Astrocyte (in vitro differentiated cells and primary cell): ENCODE data around the gene CCSER1. TPM values are rescaled to one million over a fixed set of nuclear protein-coding genes. Genes with fewer than 3 reads are reported as not detected.

Source experiments
- DNase-seq: peaks from one replicate; pipeline ENCODE4 v3.0.0-alpha.2; 2010; ENCODE audit warnings: low read depth
- FAIRE-seq: peaks from 2 replicates; lab custom pipeline; 2011; peaks lifted over from hg19 to GRCh38; lab: Jason Lieb, UNC
- H2AFZ ChIP-seq: 2 replicates; pipeline ENCODE4 v1.6.0; 2012; ENCODE audit warnings: low read depth, low read length, inconsistent platforms
- H3K27ac ChIP-seq: 2 replicates; pipeline ENCODE4 v1.5.1; 2011; ENCODE audit warnings: low read depth, low read length, inconsistent platforms
- H3K27me3 ChIP-seq: 2 replicates; pipeline ENCODE4 v1.6.0; 2011; ENCODE audit warnings: low read length, inconsistent platforms; ENCODE audit not compliant: insufficient read depth
- H3K36me3 ChIP-seq: 2 replicates; pipeline ENCODE4 v1.5.1; 2011; ENCODE audit warnings: low read length, inconsistent platforms; ENCODE audit not compliant: insufficient read depth
- H3K4me1 ChIP-seq: 2 replicates; pipeline ENCODE4 v1.5.1; 2011; ENCODE audit warnings: low read length, inconsistent platforms; ENCODE audit not compliant: insufficient read depth
- H3K4me2 ChIP-seq: 2 replicates; pipeline ENCODE4 v1.6.0; 2012; ENCODE audit warnings: low read length, inconsistent platforms
- H3K4me3 ChIP-seq: 2 replicates; pipeline ENCODE4 v1.5.1; 2011; ENCODE audit warnings: low read depth, mild to moderate bottlenecking, low read length, inconsistent platforms; ENCODE audit not compliant: insufficient read depth
- H3K79me2 ChIP-seq: 2 replicates; pipeline ENCODE4 v1.6.0; 2012; ENCODE audit warnings: mild to moderate bottlenecking, low read length, inconsistent platforms; ENCODE audit not compliant: insufficient read depth
- H3K9ac ChIP-seq: 2 replicates; pipeline ENCODE4 v1.6.0; 2012; ENCODE audit warnings: mild to moderate bottlenecking, low read length, inconsistent platforms
- H3K9me3 ChIP-seq: 2 replicates; pipeline ENCODE4 v1.5.1; 2012; ENCODE audit warnings: low read depth, mild to moderate bottlenecking, low read length, inconsistent platforms; ENCODE audit not compliant: insufficient read depth
- H4K20me1 ChIP-seq: 2 replicates; pipeline ENCODE4 v1.6.0; 2012; ENCODE audit warnings: low read length, inconsistent platforms; ENCODE audit not compliant: insufficient read depth
- H3K27ac Mint-ChIP-seq: one replicate; pipeline ENCODE4 v1.8.0; 2021; ENCODE audit warnings: mild to moderate bottlenecking, mixed read lengths; ENCODE audit not compliant: unreplicated experiment
- H3K27me3 Mint-ChIP-seq: one replicate; pipeline ENCODE4 v1.8.0; 2021; ENCODE audit warnings: low read depth, mixed read lengths; ENCODE audit not compliant: unreplicated experiment
- H3K36me3 Mint-ChIP-seq: one replicate; pipeline ENCODE4 v1.8.0; 2021; ENCODE audit warnings: low read depth, mixed read lengths; ENCODE audit not compliant: unreplicated experiment
- H3K4me1 Mint-ChIP-seq: one replicate; pipeline ENCODE4 v1.8.0; 2021; ENCODE audit warnings: low read depth, mixed read lengths; ENCODE audit not compliant: unreplicated experiment
- H3K4me3 Mint-ChIP-seq: one replicate; pipeline ENCODE4 v1.8.0; 2021; ENCODE audit warnings: mild to moderate bottlenecking, moderate library complexity, mixed read lengths; ENCODE audit not compliant: unreplicated experiment
- H3K9me3 Mint-ChIP-seq: one replicate; pipeline ENCODE4 v1.8.0; 2021; ENCODE audit warnings: mild to moderate bottlenecking, mixed read lengths; ENCODE audit not compliant: unreplicated experiment
- EZH2 ChIP-seq: IDR thresholded peaks from 2 replicates; pipeline ENCODE4 v1.6.1; 2012; ENCODE audit warnings: mild to moderate bottlenecking, low read length, inconsistent platforms; ENCODE audit not compliant: insufficient read depth
- total RNA-seq: library from RNA; stranded (reverse); gene quantifications from 2 replicates; pipeline ENCODE4 v1.2.1, GENCODE V29; 2021
- TF ChIP-seq, protein P1 (sequence below): IDR thresholded peaks from 2 replicates; pipeline ENCODE4 v1.5.1; 2011; ENCODE audit warnings: low read depth, mild to moderate bottlenecking, inconsistent platforms, low read length, moderate library complexity; ENCODE audit not compliant: insufficient read depth

Gene CCSER1
- total RNA-seq, 1 donor from 2014 or later, result 2.2 TPM

DNA sequence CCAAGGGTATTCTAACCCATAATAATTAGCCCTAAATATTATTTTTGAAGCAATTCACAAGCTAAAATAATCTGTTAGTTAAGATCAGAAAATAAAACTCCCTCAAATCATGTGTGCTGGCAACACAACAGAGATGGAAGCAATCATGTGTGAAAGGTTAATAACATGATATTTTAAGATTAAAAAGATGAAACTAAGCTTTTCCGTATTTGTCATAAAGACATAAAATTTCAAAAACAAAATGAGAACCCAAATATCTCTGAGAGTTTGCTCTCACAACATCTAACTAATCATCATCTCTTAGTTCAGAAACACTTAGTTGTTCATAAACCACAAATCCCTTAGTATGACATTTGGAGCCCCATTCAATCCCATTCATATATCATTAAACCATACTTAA is 749.1 kb downstream of the CCSER1 start:
- no peaks in the 10 kb centered on the region for H4K20me1 ChIP-seq
- Mint-ChIP-seq H3K4me3 (no peak overlapping the region), H3K27me3 (no peaks in the 10 kb centered on the region), H3K36me3 (no peaks in the 10 kb centered on the region), H3K9me3 (no peaks in the 10 kb centered on the region), H3K27ac (no peak overlapping the region), H3K4me1 (no peaks in the 10 kb centered on the region)
- no peak for TF ChIP-seq EZH2
- TF ChIP-seq, protein P1, sequence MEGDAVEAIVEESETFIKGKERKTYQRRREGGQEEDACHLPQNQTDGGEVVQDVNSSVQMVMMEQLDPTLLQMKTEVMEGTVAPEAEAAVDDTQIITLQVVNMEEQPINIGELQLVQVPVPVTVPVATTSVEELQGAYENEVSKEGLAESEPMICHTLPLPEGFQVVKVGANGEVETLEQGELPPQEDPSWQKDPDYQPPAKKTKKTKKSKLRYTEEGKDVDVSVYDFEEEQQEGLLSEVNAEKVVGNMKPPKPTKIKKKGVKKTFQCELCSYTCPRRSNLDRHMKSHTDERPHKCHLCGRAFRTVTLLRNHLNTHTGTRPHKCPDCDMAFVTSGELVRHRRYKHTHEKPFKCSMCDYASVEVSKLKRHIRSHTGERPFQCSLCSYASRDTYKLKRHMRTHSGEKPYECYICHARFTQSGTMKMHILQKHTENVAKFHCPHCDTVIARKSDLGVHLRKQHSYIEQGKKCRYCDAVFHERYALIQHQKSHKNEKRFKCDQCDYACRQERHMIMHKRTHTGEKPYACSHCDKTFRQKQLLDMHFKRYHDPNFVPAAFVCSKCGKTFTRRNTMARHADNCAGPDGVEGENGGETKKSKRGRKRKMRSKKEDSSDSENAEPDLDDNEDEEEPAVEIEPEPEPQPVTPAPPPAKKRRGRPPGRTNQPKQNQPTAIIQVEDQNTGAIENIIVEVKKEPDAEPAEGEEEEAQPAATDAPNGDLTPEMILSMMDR, result no peak
- no peak overlapping the region for H2AFZ ChIP-seq
- no peak for DNase-seq
- no peaks in the 10 kb centered on the region for H3K79me2 ChIP-seq
- H3K4me2 ChIP-seq, result no peak overlapping the region
- no peak overlapping the region for H3K27ac ChIP-seq
- no peak for FAIRE-seq
- no peak overlapping the region for H3K4me3 ChIP-seq
- no peaks in the 10 kb centered on the region for H3K4me1 ChIP-seq
- H3K9me3 ChIP-seq, result no peaks in the 10 kb centered on the region
- H3K9ac ChIP-seq, result no peak overlapping the region
- H3K27me3 ChIP-seq, result no peaks in the 10 kb centered on the region
- H3K36me3 ChIP-seq, result no peaks in the 10 kb centered on the region

DNA sequence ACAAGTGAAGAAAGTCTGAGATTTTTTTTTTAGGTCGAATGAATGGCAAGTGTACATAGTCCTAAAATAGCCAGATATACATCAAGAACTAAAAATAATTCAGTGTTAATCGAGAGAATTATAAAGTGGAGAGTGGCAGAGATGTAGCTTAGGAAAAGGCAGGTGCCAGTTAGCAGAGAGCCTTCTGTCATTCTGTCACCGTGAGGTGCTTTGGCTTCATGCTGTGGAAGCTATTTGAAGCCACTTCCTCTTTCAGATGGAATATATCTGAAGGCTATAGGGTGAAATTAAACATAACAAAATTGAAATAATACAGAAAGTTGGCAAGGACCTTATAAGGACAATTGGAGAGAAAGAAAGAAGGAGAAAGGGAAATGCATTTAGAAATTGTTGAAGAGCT is 756.3 kb downstream of the CCSER1 start:
- no peaks in the 10 kb centered on the region for H3K27me3 ChIP-seq
- no peak overlapping the region for H2AFZ ChIP-seq
- H3K27ac ChIP-seq, result no peak overlapping the region
- no peak overlapping the region for H3K4me3 ChIP-seq
- no peaks in the 10 kb centered on the region for H4K20me1 ChIP-seq
- Mint-ChIP-seq H3K27ac (no peak overlapping the region), H3K9me3 (no peaks in the 10 kb centered on the region), H3K4me3 (no peak overlapping the region), H3K4me1 (no peaks in the 10 kb centered on the region), H3K27me3 (no peaks in the 10 kb centered on the region), H3K36me3 (no peaks in the 10 kb centered on the region)
- H3K36me3 ChIP-seq, result no peaks in the 10 kb centered on the region
- H3K9me3 ChIP-seq, result no peaks in the 10 kb centered on the region
- no peak overlapping the region for H3K9ac ChIP-seq
- H3K79me2 ChIP-seq, result no peaks in the 10 kb centered on the region
- TF ChIP-seq EZH2, result no peak
- TF ChIP-seq, protein P1, result no peak
- no peaks in the 10 kb centered on the region for H3K4me1 ChIP-seq
- no peak overlapping the region for H3K4me2 ChIP-seq
- FAIRE-seq, result no peak
- no peak for DNase-seq

DNA sequence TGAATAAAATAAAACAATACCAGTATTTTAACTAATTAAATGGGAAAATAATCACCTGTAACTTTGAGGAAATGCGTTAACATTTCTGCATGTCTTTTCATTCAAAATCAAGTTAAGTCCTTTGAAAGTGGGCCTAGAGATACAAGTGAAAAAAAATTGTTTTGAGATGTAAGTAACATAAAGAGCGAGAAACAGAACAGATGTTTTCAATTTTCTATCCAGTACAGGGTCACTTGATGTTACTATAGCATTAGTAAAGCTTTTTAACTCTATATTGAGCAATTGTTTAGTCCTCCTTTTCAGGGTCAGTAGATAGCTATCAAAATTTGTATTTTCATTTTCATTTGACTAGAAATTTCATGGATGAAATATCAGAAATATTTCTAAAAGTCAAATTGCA is 761.4 kb downstream of the CCSER1 start:
- H3K4me1 Mint-ChIP-seq, result no peaks in the 10 kb centered on the region
- no peak for FAIRE-seq
- TF ChIP-seq, protein P1, result no peak
- TF ChIP-seq EZH2, result no peak
- H3K27me3 Mint-ChIP-seq, result no peaks in the 10 kb centered on the region
- H3K27ac Mint-ChIP-seq, result no peak overlapping the region
- no peaks in the 10 kb centered on the region for H3K27me3 ChIP-seq
- no peaks in the 10 kb centered on the region for H3K36me3 ChIP-seq
- H3K27ac ChIP-seq, result no peak overlapping the region
- H3K9ac ChIP-seq, result no peak overlapping the region
- no peaks in the 10 kb centered on the region for H3K79me2 ChIP-seq
- no peaks in the 10 kb centered on the region for H3K9me3 ChIP-seq
- no peak overlapping the region for H3K4me3 Mint-ChIP-seq
- no peaks in the 10 kb centered on the region for H3K36me3 Mint-ChIP-seq
- no peaks in the 10 kb centered on the region for H3K4me1 ChIP-seq
- H2AFZ ChIP-seq, result no peak overlapping the region
- H3K4me2 ChIP-seq, result no peak overlapping the region
- DNase-seq, result no peak
- no peaks in the 10 kb centered on the region for H4K20me1 ChIP-seq
- H3K9me3 Mint-ChIP-seq, result no peaks in the 10 kb centered on the region
- H3K4me3 ChIP-seq, result no peak overlapping the region
